Cardiac fibroblast (primary cell): Measurements from ENCODE around the gene OSBPL2.

Experiments used
- DNase-seq, 2 donors: peaks; one replicate each; pipeline versions ENCODE4 v3.0.0 to v3.0.0-alpha.2; 2010; ENCODE audit warnings: low read depth in 2 of 2
- H3K4me3 ChIP-seq, 2 donors: replicated peaks in 1 of 2; 1 replicate in 1 of 2; 2 replicates in 1 of 2; pipeline ENCODE4 v1.5.1; 2011; ENCODE audit warnings: low read depth in 2 of 2, low read length in 2 of 2, mild to moderate bottlenecking in 2 of 2, moderate library complexity in 1 of 2
- TF ChIP-seq, protein P1 (sequence below): IDR thresholded peaks from one replicate; pipeline ENCODE4 v1.5.1; 2011; ENCODE audit warnings: low read depth, mild to moderate bottlenecking, low read length, inconsistent platforms

Gene OSBPL2

DNA sequence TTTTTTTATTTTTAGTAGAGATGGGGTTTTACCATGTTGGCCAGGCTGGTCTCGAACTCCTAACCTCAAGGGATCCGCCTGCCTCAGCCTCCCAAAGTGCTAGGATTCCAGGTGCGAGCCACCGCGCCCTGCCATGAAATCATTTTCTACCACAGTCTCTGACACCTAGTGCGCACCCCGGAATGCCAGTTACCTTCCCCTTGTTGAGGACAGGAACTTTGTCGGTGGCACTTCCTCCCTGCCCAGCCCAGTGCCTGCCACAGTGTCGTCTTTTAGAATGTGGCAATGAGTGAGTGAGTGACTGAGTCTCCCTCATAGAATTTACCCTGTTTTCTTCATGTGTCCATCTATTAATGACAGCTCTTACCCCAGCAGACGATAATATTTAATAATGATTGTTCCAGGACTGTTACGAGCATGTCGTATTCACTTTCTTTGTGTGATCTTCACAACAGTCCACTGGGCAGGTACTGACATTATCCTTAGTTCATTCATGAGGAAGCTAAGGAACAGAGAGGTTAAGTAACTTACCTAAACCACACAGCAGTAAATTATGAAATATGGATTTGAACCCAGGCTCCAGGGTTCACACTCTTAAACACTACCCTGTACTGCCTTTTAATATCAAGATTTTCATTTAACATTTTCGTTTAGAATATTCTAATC is 1.8 kb downstream of the OSBPL2 start:
- TF ChIP-seq, protein P1, sequence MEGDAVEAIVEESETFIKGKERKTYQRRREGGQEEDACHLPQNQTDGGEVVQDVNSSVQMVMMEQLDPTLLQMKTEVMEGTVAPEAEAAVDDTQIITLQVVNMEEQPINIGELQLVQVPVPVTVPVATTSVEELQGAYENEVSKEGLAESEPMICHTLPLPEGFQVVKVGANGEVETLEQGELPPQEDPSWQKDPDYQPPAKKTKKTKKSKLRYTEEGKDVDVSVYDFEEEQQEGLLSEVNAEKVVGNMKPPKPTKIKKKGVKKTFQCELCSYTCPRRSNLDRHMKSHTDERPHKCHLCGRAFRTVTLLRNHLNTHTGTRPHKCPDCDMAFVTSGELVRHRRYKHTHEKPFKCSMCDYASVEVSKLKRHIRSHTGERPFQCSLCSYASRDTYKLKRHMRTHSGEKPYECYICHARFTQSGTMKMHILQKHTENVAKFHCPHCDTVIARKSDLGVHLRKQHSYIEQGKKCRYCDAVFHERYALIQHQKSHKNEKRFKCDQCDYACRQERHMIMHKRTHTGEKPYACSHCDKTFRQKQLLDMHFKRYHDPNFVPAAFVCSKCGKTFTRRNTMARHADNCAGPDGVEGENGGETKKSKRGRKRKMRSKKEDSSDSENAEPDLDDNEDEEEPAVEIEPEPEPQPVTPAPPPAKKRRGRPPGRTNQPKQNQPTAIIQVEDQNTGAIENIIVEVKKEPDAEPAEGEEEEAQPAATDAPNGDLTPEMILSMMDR, result no peak
- no peak for DNase-seq
- H3K4me3 ChIP-seq, result no peak overlapping the region

DNA sequence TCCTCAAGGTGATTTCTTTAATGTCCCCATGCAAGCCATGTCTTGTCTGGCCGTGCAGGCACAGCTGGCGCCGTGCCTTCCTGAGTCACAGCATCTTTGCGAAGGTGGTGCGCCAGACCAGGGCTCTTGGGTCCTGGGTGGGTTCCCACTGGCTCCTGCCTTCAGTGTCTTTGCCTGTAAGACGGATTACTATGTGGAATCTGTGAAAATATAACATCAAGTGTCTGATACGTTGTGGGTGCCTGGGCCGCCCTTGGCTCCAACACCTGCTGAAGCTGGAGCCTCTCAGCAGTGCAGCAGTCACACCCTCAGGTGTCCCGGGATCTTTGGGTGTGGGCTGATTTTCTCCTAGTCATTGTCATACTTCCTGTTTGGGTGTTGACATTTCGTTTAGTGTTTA is 3.2 kb downstream of the OSBPL2 start:
- TF ChIP-seq, protein P1, result no peak
- no peak overlapping the region for H3K4me3 ChIP-seq
- no peak for DNase-seq

DNA sequence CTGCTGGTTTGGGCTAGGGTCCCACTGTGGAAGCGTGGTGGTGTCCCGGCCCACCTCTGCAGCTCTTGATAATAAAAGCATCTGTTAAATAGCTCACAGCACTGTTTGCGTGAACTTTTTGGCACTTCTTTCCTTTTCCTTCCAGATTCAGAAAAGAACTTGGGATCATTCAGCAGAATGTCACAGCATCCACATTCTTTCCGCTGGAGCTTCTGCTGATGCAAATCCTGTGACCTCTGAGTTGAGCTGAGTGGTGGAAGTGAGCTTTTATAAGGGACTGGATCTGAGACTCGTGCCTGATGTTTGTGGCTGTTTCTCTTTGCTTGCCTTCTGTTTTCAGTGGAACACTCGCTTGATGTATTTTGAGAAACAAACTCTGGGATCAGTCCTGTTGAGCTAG is 3.9 kb downstream of the OSBPL2 start:
- no peak for DNase-seq
- TF ChIP-seq, protein P1, result no peak
- no peak overlapping the region for H3K4me3 ChIP-seq

DNA sequence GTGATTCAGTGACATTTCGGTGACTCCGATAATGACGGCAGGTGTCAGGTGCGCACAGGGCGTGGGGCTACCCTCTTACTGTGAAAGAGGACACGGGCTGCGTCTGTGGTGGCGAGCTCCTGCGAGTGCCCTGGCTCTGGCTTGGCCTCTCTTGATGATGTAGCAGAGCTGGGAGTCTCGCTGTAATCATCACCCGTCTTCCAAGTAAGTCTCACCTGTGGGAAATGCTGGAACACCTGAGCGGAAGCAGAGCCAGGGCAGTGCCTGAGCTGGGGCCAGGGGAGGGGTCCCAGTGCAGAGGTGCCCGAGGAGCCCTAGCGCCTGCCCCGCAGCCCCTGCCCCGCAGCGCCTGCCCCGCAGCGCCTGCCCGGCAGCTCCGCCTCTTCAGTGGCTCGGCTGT is 4.8 kb downstream of the OSBPL2 start:
- DNase-seq, result no peak
- no peak overlapping the region for H3K4me3 ChIP-seq
- TF ChIP-seq, protein P1, result no peak

DNA sequence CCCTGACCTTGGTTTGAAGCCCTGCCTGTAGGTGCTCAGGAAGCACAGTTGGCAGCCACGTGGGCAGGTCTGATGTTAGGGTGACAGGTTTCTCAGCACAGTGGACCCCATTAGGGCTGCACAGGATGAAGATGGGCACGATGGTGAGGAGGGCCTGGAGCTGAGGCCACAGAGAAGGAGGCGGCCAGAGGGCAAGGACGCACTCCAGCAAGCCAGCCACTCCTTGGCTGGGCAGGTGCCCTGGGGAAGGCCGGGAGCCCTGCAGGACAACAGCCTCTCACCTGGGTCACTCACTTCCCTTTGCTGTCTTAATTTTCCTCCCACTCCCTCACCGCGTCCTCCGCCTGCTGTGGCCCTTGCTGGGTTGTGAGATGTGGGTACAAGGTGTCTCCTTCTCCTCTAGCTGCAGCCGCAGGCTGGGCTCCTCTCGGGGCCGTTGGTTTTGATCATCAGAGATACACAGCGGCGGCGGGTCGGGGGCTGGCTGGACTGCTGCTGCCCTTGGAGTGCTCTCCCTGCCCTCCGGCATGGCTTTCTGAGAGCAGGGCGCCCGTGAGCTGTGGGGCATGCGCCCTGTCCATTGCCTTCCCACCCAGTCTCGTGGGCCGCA is 5.7 kb downstream of the OSBPL2 start:
- TF ChIP-seq, protein P1, result no peak
- no peak overlapping the region for H3K4me3 ChIP-seq
- DNase-seq, result no peak

DNA sequence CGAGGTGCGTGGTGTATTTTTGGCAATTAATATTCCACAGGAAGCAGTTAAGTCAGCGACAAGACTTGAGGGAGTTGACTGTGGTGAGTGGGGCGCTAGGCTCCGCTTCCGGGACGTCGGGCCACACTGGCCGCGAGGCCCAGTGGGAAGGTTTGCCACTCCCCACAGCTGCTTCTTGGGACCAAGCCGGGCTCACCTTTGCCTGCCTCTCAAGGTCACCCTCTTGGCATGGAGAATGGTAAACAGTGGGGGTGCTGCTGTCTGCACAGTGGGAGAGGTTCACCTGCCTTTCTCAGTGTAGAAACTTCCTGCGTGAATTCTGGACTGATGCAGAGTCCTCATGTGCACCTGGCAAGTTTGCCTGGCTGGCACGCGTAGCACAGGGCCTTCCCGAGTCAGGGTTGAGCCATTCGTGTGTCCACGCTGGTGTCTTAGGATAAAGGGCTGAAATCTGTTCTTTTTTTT is 6.4 kb downstream of the OSBPL2 start:
- H3K4me3 ChIP-seq, result no peak overlapping the region
- TF ChIP-seq, protein P1, result no peak
- DNase-seq, result no peak
